ENCODE results near the gene VPS9D1. TPM values are rescaled to one million over a fixed set of nuclear protein-coding genes. Genes with fewer than 3 reads are reported as not detected.
"Not testable (repeated sequence)": the region's sequence is repeated elsewhere in the genome, so short reads cannot be mapped to it uniquely, and the experiment has no call there.

The VPS9D1 gene
- polyA plus RNA-seq, 3 donors = 7.5 to 9.3 (median 9.2) TPM

DNA sequence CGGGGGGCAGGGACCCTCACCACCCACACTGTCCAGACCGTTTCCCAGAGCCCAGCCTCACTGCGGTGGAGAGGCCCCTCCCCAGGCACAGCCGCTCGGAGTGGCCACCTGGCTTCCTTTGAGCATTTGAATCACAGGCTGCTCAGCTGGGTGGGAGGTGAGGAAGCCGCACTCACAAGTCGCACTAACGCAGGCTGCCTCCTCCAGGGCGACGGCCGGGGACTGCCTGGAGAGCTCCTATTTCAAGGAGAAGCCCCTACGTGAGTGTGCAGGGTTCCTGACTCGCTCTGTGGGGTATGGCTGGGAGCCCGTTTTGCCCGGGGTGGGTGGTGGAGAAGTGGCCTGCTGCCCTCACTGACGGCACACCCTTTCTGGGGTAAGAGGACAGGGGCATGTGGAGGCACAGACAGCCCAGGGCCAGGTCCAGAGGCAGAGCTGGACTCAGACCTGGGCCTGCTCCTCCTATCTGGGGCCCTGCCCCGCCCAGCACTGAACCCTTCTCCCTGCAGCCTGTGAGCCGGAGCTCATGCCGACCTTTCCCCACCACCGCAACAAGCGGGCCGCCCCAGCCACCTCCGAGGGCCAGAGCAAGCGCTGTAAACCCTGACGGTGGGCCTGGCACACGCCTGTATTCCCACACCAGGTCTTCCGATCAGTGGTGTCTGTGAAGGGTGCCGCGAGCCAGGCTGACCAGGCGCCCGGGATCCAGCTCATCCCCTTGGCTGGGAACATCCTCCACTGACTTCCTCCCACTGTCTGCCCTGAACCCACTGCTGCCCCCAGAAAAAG, 25.4 kb downstream of the VPS9D1 start:
- DNase-seq (ENCODE audit: low read depth in 3 of 3, low spot score in 2 of 3) = no peak

GRCh38 chr16:89694784-89695085, 26.0 kb downstream of the VPS9D1 start:
- not testable (repeated sequence) for DNase-seq (ENCODE audit: low read depth in 3 of 3, low spot score in 2 of 3)

DNA sequence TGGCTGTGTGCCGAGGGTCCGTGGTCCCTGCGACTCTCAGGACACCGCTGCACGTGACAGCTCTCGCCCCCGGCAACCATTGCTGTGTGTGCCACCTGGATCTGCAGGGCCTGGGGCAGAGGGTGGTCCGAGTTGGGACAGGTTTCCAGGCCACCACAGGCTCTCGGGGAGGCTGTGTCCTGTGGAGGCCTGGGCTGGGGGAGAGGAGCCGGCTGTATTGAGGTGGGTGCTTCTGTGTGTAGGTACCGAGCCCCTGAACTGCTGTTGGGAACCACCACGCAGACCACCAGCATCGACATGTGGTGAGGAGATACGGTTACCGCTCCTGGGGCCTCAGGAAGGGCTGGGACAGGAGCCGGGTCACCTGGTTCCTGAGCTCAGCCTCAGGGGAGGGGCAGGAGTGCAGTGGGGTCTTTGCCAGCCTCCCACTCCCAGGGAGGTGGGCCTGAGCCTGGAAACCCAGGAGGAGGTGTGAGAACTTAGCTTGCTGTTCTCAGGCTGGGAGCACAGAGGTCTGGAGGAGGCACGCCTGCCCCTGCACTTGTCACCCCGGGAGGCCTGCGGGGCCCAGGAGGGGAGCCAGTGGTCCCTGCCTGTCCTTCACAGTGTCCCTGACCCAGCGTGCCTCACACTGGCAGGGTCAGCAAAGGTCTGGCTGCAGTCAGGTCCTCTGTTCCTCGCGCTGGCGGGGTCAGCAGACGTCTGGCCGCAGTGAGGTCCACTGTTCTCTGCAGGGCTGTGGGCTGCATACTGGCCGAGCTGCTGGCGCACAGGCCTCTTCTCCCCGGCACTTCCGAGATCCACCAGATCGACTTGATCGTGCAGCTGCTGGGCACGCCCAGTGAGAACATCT, 26.5 kb downstream of the VPS9D1 start:
- no peak for DNase-seq (ENCODE audit: low read depth in 3 of 3, low spot score in 2 of 3)

- no peak for DNase-seq (ENCODE audit: low read depth in 3 of 3, low spot score in 2 of 3)
Observed at GRCh38 chr16:89693289-89693731, 27.4 kb downstream of the VPS9D1 start.

- DNase-seq (ENCODE audit: low read depth in 3 of 3, low spot score in 2 of 3) = no peak
Observed at GRCh38 chr16:89691986-89692569, 28.6 kb downstream of the VPS9D1 start.

- no peak for DNase-seq (ENCODE audit: low read depth in 3 of 3, low spot score in 2 of 3)
Observed at GRCh38 chr16:89691231-89691985, 29.3 kb downstream of the VPS9D1 start.

GRCh38 chr16:89690392-89690901, 30.3 kb downstream of the VPS9D1 start:
- DNase-seq (ENCODE audit: low read depth in 3 of 3, low spot score in 2 of 3) = no peak

DNA sequence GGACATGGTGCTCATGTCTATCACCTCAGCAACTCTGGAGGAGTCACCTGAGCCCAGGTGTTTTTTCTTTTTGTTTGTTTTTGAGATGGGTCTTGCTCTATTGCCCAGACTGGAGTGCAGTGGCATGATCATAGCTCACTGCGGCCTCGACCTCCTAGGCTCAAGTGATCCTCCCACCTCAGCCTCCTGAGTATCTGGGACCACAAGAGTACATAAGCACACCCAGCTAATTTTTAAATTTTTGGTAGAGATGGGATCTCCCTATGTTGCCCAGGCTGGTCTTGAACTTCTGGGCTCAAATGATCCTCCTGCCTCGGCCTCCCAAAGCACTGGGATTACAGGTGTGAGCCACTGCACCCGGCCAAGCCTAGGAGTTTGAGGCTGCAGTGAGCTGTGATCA, 31.1 kb downstream of the VPS9D1 start:
- DNase-seq (ENCODE audit: low read depth in 3 of 3, low spot score in 2 of 3) = not testable (repeated sequence)

DNA sequence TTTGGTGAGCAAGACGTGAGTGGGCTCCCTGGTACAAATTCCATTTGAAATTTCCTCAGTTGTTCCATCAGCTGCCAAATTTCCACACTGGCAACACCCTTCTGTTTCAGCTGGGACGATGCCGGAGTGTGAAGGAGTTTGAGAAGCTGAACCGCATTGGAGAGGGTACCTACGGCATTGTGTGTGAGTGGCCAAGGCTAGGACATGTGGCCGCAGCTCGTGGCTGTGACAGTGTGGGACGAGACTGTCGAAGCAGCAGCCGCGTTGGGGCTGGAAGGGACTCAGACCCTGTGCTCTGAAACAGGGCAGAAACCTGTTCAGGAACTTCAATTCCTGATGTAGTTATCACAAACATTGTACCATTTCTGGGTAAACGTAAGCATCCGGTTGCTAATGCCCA, 31.6 kb downstream of the VPS9D1 start:
- DNase-seq (ENCODE audit: low read depth in 3 of 3, low spot score in 2 of 3) = no peak

GRCh38 chr16:89688395-89688794, 32.3 kb downstream of the VPS9D1 start:
- DNase-seq (ENCODE audit: low read depth in 3 of 3, low spot score in 2 of 3) = no peak

DNA sequence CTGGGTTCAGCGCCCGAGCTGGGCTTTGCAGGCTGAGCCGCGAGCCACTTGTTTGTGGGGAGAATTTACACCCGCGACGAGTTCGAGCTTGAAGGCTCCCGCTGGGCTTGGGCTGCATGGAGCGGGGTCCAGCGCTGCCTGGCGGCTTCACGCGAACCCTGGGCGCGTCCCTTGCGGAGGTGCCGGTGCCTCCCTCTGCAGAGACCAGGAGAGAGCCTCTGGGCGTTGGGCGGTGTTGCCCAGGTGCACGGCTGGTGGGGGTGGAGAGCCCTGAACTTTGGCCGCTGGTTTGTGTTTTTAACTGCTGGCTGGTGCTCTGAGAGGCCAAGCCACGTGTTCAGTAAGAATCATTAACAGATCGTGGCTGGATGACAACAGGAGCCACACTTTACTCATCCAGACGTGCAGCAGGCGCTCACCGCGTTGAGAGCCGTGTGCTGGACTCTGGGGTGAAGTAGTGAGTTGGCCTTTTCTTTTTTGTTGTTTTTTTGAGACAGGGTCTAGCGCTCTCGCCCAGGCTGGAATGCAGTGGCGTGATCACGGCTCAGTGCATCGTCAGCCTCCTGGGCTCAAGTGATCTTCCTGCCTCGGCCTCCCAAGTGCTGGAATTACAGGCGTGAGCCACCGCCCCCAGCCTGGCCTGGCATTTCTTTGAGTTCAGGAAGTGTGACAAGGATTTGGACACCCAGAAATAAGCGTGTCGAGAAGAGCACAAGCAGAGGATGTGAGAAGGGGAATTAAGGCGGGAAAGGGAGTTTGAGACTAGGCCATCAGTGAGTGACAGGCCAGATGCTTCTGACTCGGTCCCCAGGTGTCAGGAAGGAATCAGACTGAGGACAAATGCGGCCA, 33.4 kb downstream of the VPS9D1 start:
- DNase-seq (ENCODE audit: low read depth in 3 of 3, low spot score in 2 of 3) = peak in 2 of 3 donors; percentile 37 to 54

- DNase-seq (ENCODE audit: low read depth in 3 of 3, low spot score in 2 of 3) = peak; percentile 78 to 90 (median 83)
Observed at GRCh38 chr16:89686520-89687091, 34.1 kb downstream of the VPS9D1 start, which contains the start of gene CDK10. TSS of gene CDK10 (plus strand) at chr16:89686689. CDS start at chr16:89686711, 22 bp downstream.

GRCh38 chr16:89685916-89686315, 34.8 kb downstream of the VPS9D1 start:
- no peak for DNase-seq (ENCODE audit: low read depth in 3 of 3, low spot score in 2 of 3)

- DNase-seq (ENCODE audit: low read depth in 3 of 3, low spot score in 2 of 3) = no peak
Observed at GRCh38 chr16:89678258-89678657, 42.4 kb downstream of the VPS9D1 start.

GRCh38 chr16:89672177-89672941, 48.3 kb downstream of the VPS9D1 start:
- DNase-seq (ENCODE audit: low read depth in 3 of 3, low spot score in 2 of 3) = no peak

DNA sequence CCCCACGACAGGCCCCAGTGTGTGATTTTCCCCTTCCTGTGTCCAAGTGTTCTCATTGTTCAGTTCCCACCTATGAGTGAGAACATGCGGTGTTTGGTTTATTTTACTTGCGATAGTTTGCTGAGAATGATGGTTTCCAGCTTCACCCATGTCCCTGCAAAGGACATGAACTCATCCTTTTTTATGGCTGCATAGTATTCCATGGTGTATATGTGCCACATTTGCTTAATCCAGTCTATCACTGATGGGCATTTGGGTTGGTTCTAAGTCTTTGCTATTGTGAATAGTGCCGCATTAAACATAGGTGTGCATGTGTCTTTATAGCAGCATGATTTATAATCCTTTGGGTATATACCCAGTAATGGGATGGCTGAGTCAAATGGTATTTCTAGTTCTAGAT, 49.1 kb downstream of the VPS9D1 start:
- not testable (repeated sequence) for DNase-seq (ENCODE audit: low read depth in 3 of 3, low spot score in 2 of 3)

DNA sequence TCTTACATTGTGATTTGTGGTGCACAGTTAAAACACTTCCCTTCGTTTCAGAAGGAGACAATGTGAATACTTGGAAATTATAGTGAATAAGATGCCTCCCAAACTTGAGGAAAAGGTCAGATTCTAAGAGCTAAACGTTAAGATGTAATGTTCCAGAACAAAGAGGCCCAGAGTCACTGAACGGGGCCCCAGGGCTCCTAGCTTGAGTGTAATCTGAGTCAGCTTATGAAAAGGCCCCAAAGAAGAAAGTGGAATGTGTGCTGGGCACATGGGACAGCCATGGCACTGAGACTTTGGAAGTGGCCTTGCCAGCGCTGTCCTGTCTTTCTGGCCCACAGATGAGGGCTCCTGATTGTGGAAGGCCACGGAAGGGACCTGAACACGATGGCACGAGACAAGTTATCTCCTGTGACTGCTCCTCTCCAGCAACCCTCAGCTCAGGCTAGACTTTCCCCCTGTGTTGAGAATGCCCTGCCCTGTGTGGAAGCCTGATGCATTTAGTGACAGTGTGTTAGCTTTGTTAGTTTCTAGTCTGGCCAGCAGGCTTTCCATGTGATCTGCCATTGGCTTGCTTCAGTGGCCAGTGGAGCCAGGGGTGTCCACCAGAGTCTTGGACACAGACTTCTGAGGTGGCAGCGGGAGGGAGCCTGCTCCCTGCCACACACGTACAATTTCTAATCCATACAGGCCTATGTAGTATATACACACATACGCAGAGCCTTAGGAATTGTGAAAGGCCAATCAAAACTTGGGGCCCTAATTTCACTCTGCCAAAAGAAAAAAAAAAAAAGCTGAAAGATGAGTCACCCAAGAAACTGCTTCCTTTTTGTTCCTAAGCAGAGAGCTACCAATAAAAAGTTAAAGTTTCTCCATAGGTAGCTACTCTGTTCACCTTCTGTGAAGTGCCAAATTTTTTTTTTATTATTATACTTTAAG, 49.9 kb downstream of the VPS9D1 start:
- no peak for DNase-seq (ENCODE audit: low read depth in 3 of 3, low spot score in 2 of 3)
